K562 (cell line): Measurements from ENCODE around the gene SPRR2D. TPM values are rescaled to one million over a fixed set of nuclear protein-coding genes. Genes with fewer than 3 reads are reported as not detected.

Experiments
- BMI1 ChIP-seq: fragments of 150-350 bp; IDR thresholded peaks from 2 replicates; pipeline ENCODE4 v1.6.1; 2014; ENCODE audit warnings: low read length
- BRCA1 ChIP-seq, 2 experiments: fragments of 450-650 bp in 1 of 2; sonication (generic) in 1 of 2; formaldehyde crosslinking in 1 of 2; IDR thresholded peaks; 2 replicates each; pipeline versions ENCODE4 v1.5.0 to v1.6.1; 2017 to 2020; ENCODE audit warnings: mild to moderate bottlenecking in 1 of 2, missing genetic modification reagents in 1 of 2
- polyA plus RNA-seq, 8 experiments: library from polyadenylated mRNA; depleted of rRNA in 4 of 8; stranded (reverse) in 5 of 8; unstranded in 3 of 8; fragments of >200 nt; fragmentation: Nextera tagmentation in 2 of 8; fragmentation: Illumina TruSeq in 1 of 8; extraction: Ambion mirVana in 2 of 8; extraction: Trizol in 1 of 8; gene quantifications; 2 replicates each; pipeline versions ENCODE4 v1.2.1 to v1.2.3, GENCODE V29; 2011 to 2014; ENCODE audit warnings: inconsistent platforms in 1 of 8, missing spikeins in 1 of 8
- total RNA-seq, 7 experiments: library from RNA; depleted of rRNA in 6 of 7; stranded (reverse); fragments of >200 nt in 6 of 7; fragmentation: Illumina TruSeq in 2 of 7; extraction: Trizol in 2 of 7; gene quantifications; 2 replicates each; pipeline versions ENCODE4 v1.2.1 to v1.2.3, GENCODE V29; 2011 to 2021; ENCODE audit warnings: low replicate concordance in 1 of 7
- TF ChIP-seq, protein P1 (sequence below): sonication (generic); IDR thresholded peaks from 2 replicates; pipeline ENCODE4 v1.6.1; 2016
- TF ChIP-seq, protein P2 (sequence below), 3 experiments: IDR thresholded peaks in 2 of 3; conservative IDR thresholded peaks in 1 of 3; 2 replicates each; pipeline ENCODE4 v1.5.1; 2011 to 2012; ENCODE audit warnings: low read length in 3 of 3, mild to moderate bottlenecking in 3 of 3, control low read depth in 2 of 3, improper control_type of control experiment in 1 of 3, inconsistent platforms in 1 of 3, low read depth in 1 of 3, mixed read lengths in 1 of 3, moderate library complexity in 1 of 3; ENCODE audit not compliant: insufficient read depth in 2 of 3
- TF ChIP-seq, protein P3 (sequence below), 2 experiments: fragments of 450-650 bp; formaldehyde crosslinking in 1 of 2; IDR thresholded peaks; 2 replicates each; pipeline versions ENCODE4 v1.4.0 to v1.6.1; 2014 to 2020; ENCODE audit warnings: mild to moderate bottlenecking in 2 of 2, borderline replicate concordance in 1 of 2, low read depth in 1 of 2

SPRR2D gene
- total and polyA plus RNA-seq, 9 of the 15 experiments (the other 6 are each of a cell fraction or from before 2014, with no cell fraction given) = 0.91 to 5.1 (median 3.2) TPM; not detected in 1

DNA sequence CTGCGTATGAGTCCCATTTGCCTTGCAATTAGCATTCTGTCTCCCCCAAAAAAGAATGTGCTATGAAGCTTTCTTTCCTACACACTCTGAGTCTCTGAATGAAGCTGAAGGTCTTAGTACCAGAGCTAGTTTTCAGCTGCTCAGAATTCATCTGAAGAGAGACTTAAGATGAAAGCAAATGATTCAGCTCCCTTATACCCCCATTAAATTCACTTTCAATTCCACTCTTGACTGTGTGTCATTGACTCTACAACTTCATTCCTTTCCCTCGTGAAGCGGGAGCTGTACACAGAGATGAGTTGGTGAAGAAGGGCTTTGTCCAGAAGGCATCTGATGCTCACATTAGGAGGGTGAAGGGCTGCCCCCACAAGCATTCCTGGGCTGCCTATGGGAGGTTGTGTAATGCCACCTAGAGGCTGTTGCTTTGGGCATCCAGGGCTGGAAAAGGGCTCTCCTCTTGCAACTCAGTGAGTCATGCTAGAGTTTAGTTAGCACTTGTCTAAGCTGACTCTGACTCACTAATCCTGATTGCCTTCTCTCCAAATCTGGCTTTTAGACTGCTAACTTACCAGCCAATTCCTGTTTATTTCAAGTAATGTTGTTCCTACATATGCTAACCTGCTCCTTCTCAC lies 8.1 kb downstream of the SPRR2D start (continued):
- no peak for TF ChIP-seq BMI1
- TF ChIP-seq, protein P1, sequence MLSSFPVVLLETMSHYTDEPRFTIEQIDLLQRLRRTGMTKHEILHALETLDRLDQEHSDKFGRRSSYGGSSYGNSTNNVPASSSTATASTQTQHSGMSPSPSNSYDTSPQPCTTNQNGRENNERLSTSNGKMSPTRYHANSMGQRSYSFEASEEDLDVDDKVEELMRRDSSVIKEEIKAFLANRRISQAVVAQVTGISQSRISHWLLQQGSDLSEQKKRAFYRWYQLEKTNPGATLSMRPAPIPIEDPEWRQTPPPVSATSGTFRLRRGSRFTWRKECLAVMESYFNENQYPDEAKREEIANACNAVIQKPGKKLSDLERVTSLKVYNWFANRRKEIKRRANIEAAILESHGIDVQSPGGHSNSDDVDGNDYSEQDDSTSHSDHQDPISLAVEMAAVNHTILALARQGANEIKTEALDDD = peak; percentile 96
- TF ChIP-seq BRCA1 (IDR thresholded peaks at IDR 0.05) = no peak
- TF ChIP-seq BRCA1 (CRISPR knock-in tag; IDR thresholded peaks at IDR 0.05) = no peak
- TF ChIP-seq, protein P2, sequence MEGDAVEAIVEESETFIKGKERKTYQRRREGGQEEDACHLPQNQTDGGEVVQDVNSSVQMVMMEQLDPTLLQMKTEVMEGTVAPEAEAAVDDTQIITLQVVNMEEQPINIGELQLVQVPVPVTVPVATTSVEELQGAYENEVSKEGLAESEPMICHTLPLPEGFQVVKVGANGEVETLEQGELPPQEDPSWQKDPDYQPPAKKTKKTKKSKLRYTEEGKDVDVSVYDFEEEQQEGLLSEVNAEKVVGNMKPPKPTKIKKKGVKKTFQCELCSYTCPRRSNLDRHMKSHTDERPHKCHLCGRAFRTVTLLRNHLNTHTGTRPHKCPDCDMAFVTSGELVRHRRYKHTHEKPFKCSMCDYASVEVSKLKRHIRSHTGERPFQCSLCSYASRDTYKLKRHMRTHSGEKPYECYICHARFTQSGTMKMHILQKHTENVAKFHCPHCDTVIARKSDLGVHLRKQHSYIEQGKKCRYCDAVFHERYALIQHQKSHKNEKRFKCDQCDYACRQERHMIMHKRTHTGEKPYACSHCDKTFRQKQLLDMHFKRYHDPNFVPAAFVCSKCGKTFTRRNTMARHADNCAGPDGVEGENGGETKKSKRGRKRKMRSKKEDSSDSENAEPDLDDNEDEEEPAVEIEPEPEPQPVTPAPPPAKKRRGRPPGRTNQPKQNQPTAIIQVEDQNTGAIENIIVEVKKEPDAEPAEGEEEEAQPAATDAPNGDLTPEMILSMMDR (IDR thresholded peaks at IDR 0.05 in 2 of 3, conservative IDR thresholded peaks at IDR 0.05 in 1 of 3; ENCODE audit: insufficient read depth in 2 of 3, low read depth in 1 of 3, low read length in 3 of 3) = peak; percentile 16 to 48 (median 34); a peak in 2 of 6 replicates
- TF ChIP-seq, protein P3, sequence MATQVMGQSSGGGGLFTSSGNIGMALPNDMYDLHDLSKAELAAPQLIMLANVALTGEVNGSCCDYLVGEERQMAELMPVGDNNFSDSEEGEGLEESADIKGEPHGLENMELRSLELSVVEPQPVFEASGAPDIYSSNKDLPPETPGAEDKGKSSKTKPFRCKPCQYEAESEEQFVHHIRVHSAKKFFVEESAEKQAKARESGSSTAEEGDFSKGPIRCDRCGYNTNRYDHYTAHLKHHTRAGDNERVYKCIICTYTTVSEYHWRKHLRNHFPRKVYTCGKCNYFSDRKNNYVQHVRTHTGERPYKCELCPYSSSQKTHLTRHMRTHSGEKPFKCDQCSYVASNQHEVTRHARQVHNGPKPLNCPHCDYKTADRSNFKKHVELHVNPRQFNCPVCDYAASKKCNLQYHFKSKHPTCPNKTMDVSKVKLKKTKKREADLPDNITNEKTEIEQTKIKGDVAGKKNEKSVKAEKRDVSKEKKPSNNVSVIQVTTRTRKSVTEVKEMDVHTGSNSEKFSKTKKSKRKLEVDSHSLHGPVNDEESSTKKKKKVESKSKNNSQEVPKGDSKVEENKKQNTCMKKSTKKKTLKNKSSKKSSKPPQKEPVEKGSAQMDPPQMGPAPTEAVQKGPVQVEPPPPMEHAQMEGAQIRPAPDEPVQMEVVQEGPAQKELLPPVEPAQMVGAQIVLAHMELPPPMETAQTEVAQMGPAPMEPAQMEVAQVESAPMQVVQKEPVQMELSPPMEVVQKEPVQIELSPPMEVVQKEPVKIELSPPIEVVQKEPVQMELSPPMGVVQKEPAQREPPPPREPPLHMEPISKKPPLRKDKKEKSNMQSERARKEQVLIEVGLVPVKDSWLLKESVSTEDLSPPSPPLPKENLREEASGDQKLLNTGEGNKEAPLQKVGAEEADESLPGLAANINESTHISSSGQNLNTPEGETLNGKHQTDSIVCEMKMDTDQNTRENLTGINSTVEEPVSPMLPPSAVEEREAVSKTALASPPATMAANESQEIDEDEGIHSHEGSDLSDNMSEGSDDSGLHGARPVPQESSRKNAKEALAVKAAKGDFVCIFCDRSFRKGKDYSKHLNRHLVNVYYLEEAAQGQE (IDR thresholded peaks at IDR 0.05; ENCODE audit: borderline replicate concordance) = peak; percentile 29; the same call in 1 of the 2 replicates
- TF ChIP-seq, protein P3 (CRISPR knock-in tag; IDR thresholded peaks at IDR 0.05; ENCODE audit: low read depth) = no peak
